ENCODE data around the gene OR4D9.
"Not testable (repeated sequence)": the region's sequence is repeated elsewhere in the genome, so short reads cannot be mapped to it uniquely, and the experiment has no call there.

OR4D9 gene

GRCh38 chr11:59501931-59502330, 9.4 kb upstream of the OR4D9 start:
- DNase-seq (ENCODE audit: low spot score), result no peak
- in situ Hi-C loops (cut with MboI; ENCODE audit: low sequenced_read_pairs, unreplicated experiment), result loop anchor here (10.0 kb wide), 1 partner anchor 57 kb away; no protein-coding TSS in a partner anchor
- no peak for TF ChIP-seq CTCF (IDR thresholded peaks at IDR 0.05; ENCODE audit: borderline replicate concordance, control extremely low read depth, extremely low read depth, insufficient read depth, missing control alignments)

GRCh38 chr11:59503276-59503675, 8.1 kb upstream of the OR4D9 start, which contains the start of gene OR4D11:
OR4D11 (plus strand) TSS chr11:59503576; CDS start chr11:59503576, 0 bp downstream.
- TF ChIP-seq CTCF (IDR thresholded peaks at IDR 0.05; ENCODE audit: borderline replicate concordance, control extremely low read depth, extremely low read depth, insufficient read depth, missing control alignments), result no peak
- in situ Hi-C loops (cut with MboI; ENCODE audit: low sequenced_read_pairs, unreplicated experiment), result loop anchor here (10.0 kb wide), 1 partner anchor 58 kb away; no protein-coding TSS in a partner anchor
- no peak for DNase-seq (ENCODE audit: low spot score)

GRCh38 chr11:59511675-59512074, 336 bp downstream of the OR4D9 start:
- no peak for TF ChIP-seq CTCF (IDR thresholded peaks at IDR 0.05; ENCODE audit: borderline replicate concordance, control extremely low read depth, extremely low read depth, insufficient read depth, missing control alignments)
- in situ Hi-C loops (cut with MboI; ENCODE audit: low sequenced_read_pairs, unreplicated experiment), result no loop called here
- DNase-seq (ENCODE audit: low spot score), result no peak

GRCh38 chr11:59520139-59520538, 8.8 kb downstream of the OR4D9 start:
- DNase-seq (ENCODE audit: low spot score); in situ Hi-C loops (cut with MboI; ENCODE audit: low sequenced_read_pairs, unreplicated experiment): not testable (repeated sequence)

GRCh38 chr11:59520741-59521140, 9.4 kb downstream of the OR4D9 start:
- no peak for DNase-seq (ENCODE audit: low spot score)
- no peak for TF ChIP-seq CTCF (IDR thresholded peaks at IDR 0.05; ENCODE audit: borderline replicate concordance, control extremely low read depth, extremely low read depth, insufficient read depth, missing control alignments)
- in situ Hi-C loops (cut with MboI; ENCODE audit: low sequenced_read_pairs, unreplicated experiment), result no loop called here

- no peak for DNase-seq (ENCODE audit: low spot score)
- in situ Hi-C loops (cut with MboI; ENCODE audit: low sequenced_read_pairs, unreplicated experiment), result no loop called here
- no peak for TF ChIP-seq CTCF (IDR thresholded peaks at IDR 0.05; ENCODE audit: borderline replicate concordance, control extremely low read depth, extremely low read depth, insufficient read depth, missing control alignments)
Observed at GRCh38 chr11:59523541-59523940, 12.2 kb downstream of the OR4D9 start.

GRCh38 chr11:59528711-59529110, 17.4 kb downstream of the OR4D9 start:
- in situ Hi-C loops (cut with MboI; ENCODE audit: low sequenced_read_pairs, unreplicated experiment), result loop anchor here (25.0 kb wide), 1 partner anchor 284 kb away; the partner anchor contains the start of gene MRPL16
- DNase-seq (ENCODE audit: low spot score), result no peak
- TF ChIP-seq CTCF (IDR thresholded peaks at IDR 0.05; ENCODE audit: borderline replicate concordance, control extremely low read depth, extremely low read depth, insufficient read depth, missing control alignments), result no peak

Data from GM13976 (cell line).